ENCODE data around the gene IL4R. TPM values are rescaled to one million over a fixed set of nuclear protein-coding genes. Genes with fewer than 3 reads are reported as not detected.
A peak's percentile ranks its signal among the peaks of the same experiment; 100 is the strongest.

Gene IL4R
- total RNA-seq, 1 experiment from 2014 or later: 32.6 TPM

DNA sequence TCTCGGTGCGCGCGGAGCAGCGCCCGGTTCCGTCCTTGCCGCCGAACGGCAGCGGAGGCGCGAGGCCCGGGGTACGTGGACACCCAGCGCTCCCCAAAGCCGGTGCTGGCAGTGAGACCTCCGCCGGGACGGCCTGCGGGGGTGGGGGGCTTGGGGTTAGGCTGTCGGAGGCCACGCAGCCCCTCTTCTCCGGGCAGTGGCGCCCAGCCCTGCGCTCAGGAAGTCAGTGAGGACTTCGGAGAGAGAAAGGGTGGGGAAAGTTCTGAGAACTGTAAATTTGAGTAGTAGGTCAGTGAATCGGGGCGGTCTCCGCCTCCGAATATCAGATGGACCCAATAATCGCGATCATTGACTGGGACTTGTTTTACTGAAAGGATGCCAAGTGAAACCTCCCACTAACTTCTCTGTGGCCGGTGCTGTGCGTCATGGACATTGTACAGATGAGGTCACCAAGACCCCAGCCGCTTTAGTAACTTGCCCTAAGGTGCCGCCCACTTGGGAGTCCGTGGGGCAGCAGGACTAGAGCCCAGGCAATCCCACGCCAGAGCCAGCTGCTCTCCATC is 468 bp downstream of the IL4R start:
- Histone ChIP-seq H3K4me1 (peaks cover 32% of the 10 kb centered on the region), H3K9me3 (no peaks in the 10 kb centered on the region), H3K36me3 (ENCODE audit: control insufficient read depth, insufficient read depth, low read length) (no peaks in the 10 kb centered on the region), H3K4me3 (ENCODE audit: low read depth, low read length) (peak overlapping the region; percentile 83), H3K27me3 (replicated peaks; ENCODE audit: control insufficient read depth, insufficient read depth, low read length) (no peaks in the 10 kb centered on the region)
- ChIA-PET POLR2A (no interaction called here), CTCF (no interaction called here)
- DNase-seq: peak in 1 of 2 experiments; percentile 28
- no peaks in the 10 kb centered on the region for H3K27me3 Mint-ChIP-seq (ENCODE audit: insufficient read depth, unreplicated experiment)
- intact Hi-C loops (cut with micrococcal nuclease; ENCODE audit: unreplicated experiment): loop anchor here (10.0 kb wide), 1 partner anchor 79 kb away; no protein-coding TSS in a partner anchor
- peaks cover 6% of the 10 kb centered on the region for H3K36me3 Mint-ChIP-seq (ENCODE audit: insufficient read depth, unreplicated experiment)
- BruUV-seq (replicated peaks): TSS peak; percentile 26
- H3K4me3 Mint-ChIP-seq (ENCODE audit: unreplicated experiment): peak overlapping the region; percentile 88
- TF ChIP-seq, protein P1, sequence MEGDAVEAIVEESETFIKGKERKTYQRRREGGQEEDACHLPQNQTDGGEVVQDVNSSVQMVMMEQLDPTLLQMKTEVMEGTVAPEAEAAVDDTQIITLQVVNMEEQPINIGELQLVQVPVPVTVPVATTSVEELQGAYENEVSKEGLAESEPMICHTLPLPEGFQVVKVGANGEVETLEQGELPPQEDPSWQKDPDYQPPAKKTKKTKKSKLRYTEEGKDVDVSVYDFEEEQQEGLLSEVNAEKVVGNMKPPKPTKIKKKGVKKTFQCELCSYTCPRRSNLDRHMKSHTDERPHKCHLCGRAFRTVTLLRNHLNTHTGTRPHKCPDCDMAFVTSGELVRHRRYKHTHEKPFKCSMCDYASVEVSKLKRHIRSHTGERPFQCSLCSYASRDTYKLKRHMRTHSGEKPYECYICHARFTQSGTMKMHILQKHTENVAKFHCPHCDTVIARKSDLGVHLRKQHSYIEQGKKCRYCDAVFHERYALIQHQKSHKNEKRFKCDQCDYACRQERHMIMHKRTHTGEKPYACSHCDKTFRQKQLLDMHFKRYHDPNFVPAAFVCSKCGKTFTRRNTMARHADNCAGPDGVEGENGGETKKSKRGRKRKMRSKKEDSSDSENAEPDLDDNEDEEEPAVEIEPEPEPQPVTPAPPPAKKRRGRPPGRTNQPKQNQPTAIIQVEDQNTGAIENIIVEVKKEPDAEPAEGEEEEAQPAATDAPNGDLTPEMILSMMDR (IDR thresholded peaks at IDR 0.05; ENCODE audit: insufficient read depth in 1 of 2, low read depth in 1 of 2, low read length in 1 of 2, severe bottlenecking in 1 of 2, unreplicated experiment in 1 of 2): no peak
- H3K27ac Mint-ChIP-seq (ENCODE audit: unreplicated experiment): peak overlapping the region; percentile 71
- H3K9me3 Mint-ChIP-seq (ENCODE audit: unreplicated experiment): no peaks in the 10 kb centered on the region
- H3K4me1 Mint-ChIP-seq (ENCODE audit: low read depth, unreplicated experiment): peaks cover 31% of the 10 kb centered on the region

GRCh38 chr16:27314986-27315332 is 1.2 kb downstream of the IL4R start:
- peak overlapping the region; percentile 74 for H3K27ac Mint-ChIP-seq (ENCODE audit: unreplicated experiment)

GRCh38 chr16:27315333-27316037 is 1.7 kb downstream of the IL4R start:
- POLR2A ChIA-PET: interaction anchor here (0.6 kb wide), 1 partner anchor 10 kb away, joined by 4 read pairs; no protein-coding TSS in a partner anchor
- TF ChIP-seq, protein P1 (IDR thresholded peaks at IDR 0.05; ENCODE audit: insufficient read depth in 1 of 2, low read depth in 1 of 2, low read length in 1 of 2, severe bottlenecking in 1 of 2, unreplicated experiment in 1 of 2): no peak
- BruUV-seq (replicated peaks): no TSS peak
- H3K27me3 Mint-ChIP-seq (ENCODE audit: insufficient read depth, unreplicated experiment): no peaks in the 10 kb centered on the region
- peaks cover 32% of the 10 kb centered on the region for H3K4me1 ChIP-seq
- H3K4me3 Mint-ChIP-seq (ENCODE audit: unreplicated experiment): peak overlapping the region; percentile 88
- H3K36me3 Mint-ChIP-seq (ENCODE audit: insufficient read depth, unreplicated experiment): peaks cover 6% of the 10 kb centered on the region
- no peaks in the 10 kb centered on the region for H3K27me3 ChIP-seq (replicated peaks; ENCODE audit: control insufficient read depth, insufficient read depth, low read length)
- H3K27ac Mint-ChIP-seq (ENCODE audit: unreplicated experiment): peak overlapping the region; percentile 74
- peaks cover 31% of the 10 kb centered on the region for H3K4me1 Mint-ChIP-seq (ENCODE audit: low read depth, unreplicated experiment)
- peak overlapping the region; percentile 11; the same call in 1 of the 2 replicates for H3K4me3 ChIP-seq (ENCODE audit: low read depth, low read length)
- CTCF ChIA-PET: no interaction called here
- H3K36me3 ChIP-seq (ENCODE audit: control insufficient read depth, insufficient read depth, low read length): no peaks in the 10 kb centered on the region
- no peaks in the 10 kb centered on the region for H3K9me3 Mint-ChIP-seq (ENCODE audit: unreplicated experiment)
- intact Hi-C loops (cut with micrococcal nuclease; ENCODE audit: unreplicated experiment): loop anchor here (10.0 kb wide), 1 partner anchor 81 kb away; no protein-coding TSS in a partner anchor
- DNase-seq: peak; percentile 21 to 50
- no peaks in the 10 kb centered on the region for H3K9me3 ChIP-seq

More at GRCh38 chr16:27314986-27315332, 1.2 kb downstream of the IL4R start:
- H3K4me3 Mint-ChIP-seq (ENCODE audit: unreplicated experiment): peak overlapping the region; percentile 88
- peaks cover 32% of the 10 kb centered on the region for H3K4me1 ChIP-seq
- H3K36me3 Mint-ChIP-seq (ENCODE audit: insufficient read depth, unreplicated experiment): peaks cover 6% of the 10 kb centered on the region
- CTCF ChIA-PET: no interaction called here
- H3K27me3 ChIP-seq (replicated peaks; ENCODE audit: control insufficient read depth, insufficient read depth, low read length): no peaks in the 10 kb centered on the region
- no peaks in the 10 kb centered on the region for H3K36me3 ChIP-seq (ENCODE audit: control insufficient read depth, insufficient read depth, low read length)
- BruUV-seq (replicated peaks): no TSS peak
- POLR2A ChIA-PET: interaction anchor here (0.6 kb wide), 1 partner anchor 11 kb away, joined by 4 read pairs; no protein-coding TSS in a partner anchor
- TF ChIP-seq, protein P1 (IDR thresholded peaks at IDR 0.05; ENCODE audit: insufficient read depth in 1 of 2, low read depth in 1 of 2, low read length in 1 of 2, severe bottlenecking in 1 of 2, unreplicated experiment in 1 of 2): no peak
- H3K27me3 Mint-ChIP-seq (ENCODE audit: insufficient read depth, unreplicated experiment): no peaks in the 10 kb centered on the region
- no peaks in the 10 kb centered on the region for H3K9me3 Mint-ChIP-seq (ENCODE audit: unreplicated experiment)
- DNase-seq: no peak
- intact Hi-C loops (cut with micrococcal nuclease; ENCODE audit: unreplicated experiment): loop anchor here (10.0 kb wide), 1 partner anchor 80 kb away; no protein-coding TSS in a partner anchor
- H3K4me1 Mint-ChIP-seq (ENCODE audit: low read depth, unreplicated experiment): peaks cover 31% of the 10 kb centered on the region
- peak overlapping the region; percentile 11; the same call in 1 of the 2 replicates for H3K4me3 ChIP-seq (ENCODE audit: low read depth, low read length)
- no peaks in the 10 kb centered on the region for H3K9me3 ChIP-seq

All from Caco-2 (cell line).